Cerebellar nuclear complex (tissue), 1 donor: ENCODE measurements around the gene GTF3A.

Experiments used
- DNase-seq, 2 experiments: peaks; one replicate each; lab custom pipeline; 2025; lab: John Stamatoyannopoulos, UW

The GTF3A gene

GRCh38 chr13:27405546-27406134, 18.8 kb upstream of the GTF3A start:
- DNase-seq, result no peak

- DNase-seq, result no peak
Observed at GRCh38 chr13:27406178-27406939, 18.1 kb upstream of the GTF3A start.

GRCh38 chr13:27408074-27408473, 16.3 kb upstream of the GTF3A start:
- DNase-seq, result no peak

- no peak for DNase-seq
Observed at GRCh38 chr13:27409013-27409412, 15.4 kb upstream of the GTF3A start.

- DNase-seq, result no peak
Observed at GRCh38 chr13:27411341-27411740, 13.1 kb upstream of the GTF3A start.

GRCh38 chr13:27415116-27415515, 9.3 kb upstream of the GTF3A start:
- no peak for DNase-seq

GRCh38 chr13:27419328-27419727, 5.1 kb upstream of the GTF3A start:
- DNase-seq, result no peak

GRCh38 chr13:27421101-27421871, 3.1 kb upstream of the GTF3A start:
- no peak for DNase-seq

- no peak for DNase-seq
Observed at GRCh38 chr13:27423333-27423732, 1.1 kb upstream of the GTF3A start.

GRCh38 chr13:27425158-27425917, 919 bp downstream of the GTF3A start:
- DNase-seq, result no peak

GRCh38 chr13:27425918-27426630, 1.7 kb downstream of the GTF3A start:
- DNase-seq, result peak in 1 of 2 experiments; percentile 46

GRCh38 chr13:27427641-27428040, 3.2 kb downstream of the GTF3A start:
- no peak for DNase-seq

- DNase-seq, result no peak
Observed at GRCh38 chr13:27428160-27428559, 3.7 kb downstream of the GTF3A start.

GRCh38 chr13:27432180-27432579, 7.8 kb downstream of the GTF3A start:
- no peak for DNase-seq

GRCh38 chr13:27432611-27433210, 8.3 kb downstream of the GTF3A start:
- no peak for DNase-seq

GRCh38 chr13:27437126-27437525, 12.7 kb downstream of the GTF3A start:
- DNase-seq, result no peak

GRCh38 chr13:27440408-27440807, 16.0 kb downstream of the GTF3A start:
- no peak for DNase-seq

- no peak for DNase-seq
Observed at GRCh38 chr13:27442071-27442647, 17.7 kb downstream of the GTF3A start.

- no peak for DNase-seq
Observed at GRCh38 chr13:27442797-27443196, 18.4 kb downstream of the GTF3A start.

GRCh38 chr13:27446986-27447583, 22.7 kb downstream of the GTF3A start:
- DNase-seq, result no peak
